ENCODE data around the gene PLS3.

Gene PLS3

DNA sequence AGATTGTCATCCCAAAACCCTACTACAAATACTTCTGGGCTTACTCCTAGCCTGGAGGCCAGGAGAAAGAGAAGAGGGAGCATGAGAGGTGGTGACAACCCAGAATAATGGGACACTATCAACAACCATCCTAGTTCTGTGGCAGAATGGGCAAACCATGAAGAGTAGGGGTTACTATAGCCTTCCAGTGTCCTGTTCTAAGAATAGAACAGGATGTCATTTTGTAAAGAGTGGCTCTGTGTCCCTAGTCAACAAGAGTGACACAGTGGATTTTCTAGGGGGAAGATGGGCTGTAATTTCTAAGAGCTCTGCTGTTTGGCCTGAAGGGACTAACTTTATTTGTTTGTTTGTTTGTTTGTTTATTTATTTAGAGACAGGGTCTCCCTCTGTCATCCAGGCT is 136.0 kb downstream of the PLS3 start:
- no peak for DNase-seq

DNA sequence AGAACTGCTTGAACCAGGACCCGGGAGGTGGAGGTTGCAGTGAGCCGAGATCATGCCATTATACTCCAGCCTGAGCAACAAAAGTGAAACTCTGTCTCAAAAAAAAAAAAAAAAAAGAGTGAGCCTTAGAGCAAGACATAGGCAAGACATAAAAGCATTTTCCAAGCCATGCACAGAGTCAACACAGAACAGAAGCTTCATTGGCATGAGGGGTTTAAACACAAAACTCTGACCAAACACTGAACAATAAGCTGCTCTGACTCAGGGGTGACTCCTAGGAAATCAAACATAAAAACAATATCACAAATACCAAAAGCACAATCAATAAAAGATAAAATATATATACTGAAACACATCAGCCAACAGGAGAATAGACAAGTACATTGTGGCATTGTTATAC is 136.8 kb downstream of the PLS3 start:
- DNase-seq, result no peak
